Renal cortex interstitium (tissue), 11 donors: ENCODE measurements around the gene ATF2. TPM values are rescaled to one million over a fixed set of nuclear protein-coding genes. Genes with fewer than 3 reads are reported as not detected.
"Not testable (repeated sequence)": the region's sequence is repeated elsewhere in the genome, so short reads cannot be mapped to it uniquely, and the experiment has no call there.

ENCODE experiments used
- DNase-seq, 11 donors: peaks; one replicate each; pipeline ENCODE4 v3.0.0-alpha.2; 2013; ENCODE audit warnings: low read depth in 9 of 11, low spot score in 4 of 11; ENCODE audit errors: extremely low read depth in 1 of 11
- polyA plus RNA-seq, 3 donors: library from polyadenylated mRNA; unstranded; fragments of 120-200 nt; gene quantifications; one replicate each; pipeline ENCODE4 v1.2.1, GENCODE V29; 2013; ENCODE audit not compliant: insufficient read length in 3 of 3

The ATF2 gene
- polyA plus RNA-seq, 3 donors, result 55.3 to 68.5 (median 64.5) TPM

DNA sequence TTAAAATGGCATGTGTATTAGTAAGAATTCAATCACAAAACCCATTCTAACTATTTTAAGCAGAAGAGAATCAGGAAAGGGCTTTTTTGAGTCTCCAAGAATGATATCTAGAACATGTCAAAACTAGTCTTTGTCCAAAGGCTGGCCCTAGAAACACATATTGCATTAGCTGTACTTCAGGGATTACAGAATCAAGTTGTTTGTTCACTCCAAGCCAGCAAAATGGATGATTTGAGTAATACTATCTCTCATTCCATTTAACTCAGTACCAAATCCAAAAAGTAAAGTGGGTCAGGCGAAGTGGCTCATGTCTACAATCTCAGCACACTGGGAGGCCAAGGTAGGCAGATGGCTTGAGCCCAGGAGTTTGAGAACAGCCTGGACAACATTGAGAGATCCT, 41.3 kb downstream of the ATF2 start:
- DNase-seq, result no peak

DNA sequence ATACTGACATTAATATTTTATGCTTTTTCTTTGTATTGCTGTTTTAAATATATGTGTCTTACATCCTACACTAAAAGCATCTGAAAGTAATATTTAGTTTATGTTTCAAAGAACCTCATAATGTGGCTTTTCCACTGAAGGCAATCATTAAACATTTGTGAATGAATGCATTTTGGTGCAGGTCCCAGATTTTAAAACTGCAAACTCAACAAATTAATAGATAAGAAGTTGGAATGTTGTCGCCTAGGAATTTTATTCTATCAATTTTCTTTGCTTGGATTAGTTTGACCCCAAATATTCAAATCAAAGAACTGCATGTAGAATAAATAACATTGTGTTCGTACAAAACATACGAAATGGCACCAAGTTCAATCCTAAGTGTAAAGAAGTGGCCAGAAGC, 44.7 kb downstream of the ATF2 start:
- DNase-seq, result no peak

DNA sequence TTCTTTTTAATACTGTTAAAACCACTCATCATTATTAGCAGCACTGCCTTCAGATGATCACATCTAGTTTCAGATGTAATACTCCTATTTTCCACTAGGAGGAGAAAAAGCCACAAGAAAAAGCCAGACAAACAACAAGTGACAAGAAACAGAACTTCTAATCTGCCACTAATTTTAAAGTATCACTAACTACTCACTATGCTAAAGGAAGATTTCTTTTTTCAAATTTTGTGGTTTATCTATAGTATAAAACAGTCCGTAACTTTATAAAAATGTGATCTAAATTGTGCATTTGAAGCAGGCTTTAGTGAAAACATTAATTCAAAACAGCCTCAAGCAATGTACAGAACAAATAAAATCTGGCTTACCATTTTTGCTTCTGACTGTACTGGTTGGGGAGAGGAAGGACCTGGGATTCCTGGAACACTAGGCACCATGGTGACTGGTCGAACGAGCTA, 56.8 kb downstream of the ATF2 start:
- DNase-seq, result peak; percentile 6 to 58 (median 19)

DNA sequence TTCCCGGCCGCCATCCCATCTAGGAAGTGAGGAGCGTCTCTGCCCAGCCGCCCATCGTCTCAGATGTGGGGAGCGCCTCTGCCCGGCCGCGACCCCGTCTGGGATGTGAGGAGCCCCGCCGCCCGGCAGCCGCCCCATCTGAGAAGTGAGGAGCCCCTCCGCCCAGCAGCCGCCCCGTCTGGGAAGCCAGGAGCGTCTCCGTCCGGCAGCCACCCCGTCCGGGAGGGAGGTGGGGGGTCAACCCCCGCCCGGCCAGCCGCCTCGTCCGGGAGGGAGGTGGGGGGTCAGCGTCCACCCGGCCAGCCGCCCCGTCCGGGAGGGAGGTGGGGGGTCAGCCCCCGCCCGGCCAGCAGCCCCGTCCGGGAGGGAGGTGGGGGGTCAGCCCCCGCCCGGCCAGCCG, 59.9 kb downstream of the ATF2 start:
- DNase-seq, result not testable (repeated sequence)

DNA sequence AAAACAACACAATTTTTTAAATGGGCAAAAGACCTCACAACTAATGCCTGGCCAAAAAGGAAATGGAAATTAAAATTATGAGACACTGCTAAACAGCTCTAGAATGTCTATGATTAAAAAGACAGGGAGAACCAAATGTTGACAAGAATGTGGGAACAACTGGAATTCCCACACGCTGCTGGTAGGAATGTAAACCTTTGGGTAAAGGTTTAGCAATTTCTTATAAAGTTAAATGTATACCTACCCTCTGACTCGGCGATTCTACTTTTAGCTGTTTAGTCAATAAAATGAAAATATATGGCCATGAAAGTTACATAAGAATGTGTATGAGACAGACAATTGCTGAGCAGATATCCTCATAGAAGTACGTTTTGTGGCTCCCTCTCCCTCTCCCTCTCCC, 60.9 kb downstream of the ATF2 start:
- DNase-seq, result no peak

DNA sequence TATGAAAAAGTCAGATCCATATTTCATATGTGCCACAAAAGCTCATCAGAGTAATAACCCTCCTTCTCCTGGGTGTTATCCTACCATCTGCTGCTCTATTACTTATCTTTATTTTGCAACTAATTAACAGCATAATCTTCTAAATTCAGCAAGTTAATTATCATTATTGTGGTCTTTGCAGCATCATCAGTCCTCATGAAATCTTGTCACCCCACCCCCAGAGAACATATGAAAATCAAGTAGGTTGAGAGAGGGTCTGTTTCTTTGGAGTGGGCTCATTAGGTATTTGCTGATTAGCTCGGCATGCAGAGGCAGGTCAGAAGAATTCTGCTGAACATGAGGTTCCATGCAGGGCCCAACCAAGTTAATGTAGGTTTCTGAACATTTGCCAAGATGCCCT, 64.8 kb downstream of the ATF2 start:
- no peak for DNase-seq

DNA sequence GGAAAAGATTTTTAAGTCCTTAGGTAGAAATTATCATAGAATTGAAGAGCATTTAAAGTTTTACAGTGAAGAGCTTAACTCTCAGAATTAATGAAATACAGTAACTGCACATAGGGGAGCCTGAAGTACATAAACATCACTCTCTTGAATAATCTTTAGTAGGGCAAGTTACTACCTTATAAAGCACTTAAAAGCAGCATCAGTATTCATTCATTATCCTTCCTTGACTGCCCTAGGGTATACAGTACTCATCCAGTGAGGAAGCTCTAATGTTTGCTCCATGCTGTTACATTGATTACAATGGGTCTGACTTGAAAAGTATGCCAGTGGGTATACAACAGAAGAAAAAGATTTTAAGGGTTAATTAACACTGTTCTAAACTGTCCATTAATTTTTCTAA, 66.5 kb downstream of the ATF2 start:
- DNase-seq, result no peak

DNA sequence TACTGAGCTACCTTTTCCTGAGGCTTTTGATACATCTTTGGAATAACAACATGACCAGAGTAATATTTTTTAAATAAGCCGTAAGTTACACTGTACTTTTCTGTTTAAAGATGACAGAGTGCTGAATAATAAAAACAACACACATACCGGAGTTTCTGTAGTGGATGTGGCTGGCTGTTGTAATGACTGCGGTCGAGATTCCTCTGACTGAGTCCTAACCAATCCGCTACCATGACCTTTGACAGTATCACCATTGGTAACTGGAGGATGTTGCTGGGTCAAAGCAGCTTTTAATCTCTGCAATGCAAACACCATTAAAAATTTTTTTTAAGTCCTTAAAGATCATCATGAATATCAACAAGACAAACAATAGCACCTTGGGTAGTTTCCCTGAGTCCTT, 70.7 kb downstream of the ATF2 start:
- no peak for DNase-seq

DNA sequence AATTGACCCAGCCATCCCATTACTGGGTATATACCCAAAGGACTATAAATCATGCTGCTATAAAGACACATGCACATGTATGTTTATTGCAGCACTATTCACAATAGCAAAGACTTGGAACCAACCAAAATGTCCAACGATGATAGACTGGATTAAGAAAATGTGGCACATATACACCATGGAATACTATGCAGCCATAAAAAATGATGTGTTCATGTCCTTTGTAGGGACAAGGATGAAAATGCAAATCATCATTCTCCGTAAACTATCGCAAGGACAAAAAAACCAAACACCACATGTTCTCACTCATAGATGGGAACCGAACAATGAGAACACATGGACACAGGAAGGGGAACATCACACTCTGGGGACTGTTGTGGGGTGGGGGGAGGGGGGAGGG, 83.9 kb downstream of the ATF2 start:
- not testable (repeated sequence) for DNase-seq

DNA sequence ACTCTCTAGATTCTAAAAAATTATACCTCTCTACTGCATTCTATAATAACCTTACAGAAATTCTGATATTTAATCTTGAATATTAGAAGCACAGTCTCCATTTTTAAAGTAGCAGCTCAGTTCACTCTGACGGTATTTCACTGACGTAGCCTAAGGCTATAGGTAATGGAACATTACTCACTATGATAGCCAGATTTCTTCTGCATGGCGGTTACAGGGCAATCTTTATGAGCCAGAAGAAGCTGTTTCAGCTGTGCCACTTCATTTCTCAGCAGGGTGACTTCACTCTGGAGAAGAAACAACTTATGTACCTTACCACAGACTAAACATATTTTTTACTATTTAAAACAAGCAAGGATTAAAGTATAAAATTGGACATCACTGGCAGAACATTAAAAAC, 87.5 kb downstream of the ATF2 start:
- DNase-seq, result peak in 1 of 11 donors; percentile 11

DNA sequence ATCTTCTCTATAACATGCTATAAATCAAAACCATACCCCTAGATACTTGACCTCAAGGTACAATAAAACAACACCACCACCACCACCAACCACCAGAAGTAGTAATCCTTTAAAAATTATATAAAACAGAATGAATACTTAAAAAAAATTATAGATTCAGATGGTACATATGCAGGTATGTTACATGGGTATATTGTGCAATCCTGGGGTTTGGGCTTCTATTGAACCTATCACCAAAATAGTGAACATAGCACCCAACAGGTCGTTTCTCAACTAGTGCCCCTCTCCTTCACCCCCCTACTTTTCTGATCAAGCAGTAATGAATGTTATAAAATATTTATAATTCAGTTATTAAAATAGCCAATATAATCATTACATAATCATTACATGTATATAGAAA, 91.7 kb downstream of the ATF2 start:
- no peak for DNase-seq

DNA sequence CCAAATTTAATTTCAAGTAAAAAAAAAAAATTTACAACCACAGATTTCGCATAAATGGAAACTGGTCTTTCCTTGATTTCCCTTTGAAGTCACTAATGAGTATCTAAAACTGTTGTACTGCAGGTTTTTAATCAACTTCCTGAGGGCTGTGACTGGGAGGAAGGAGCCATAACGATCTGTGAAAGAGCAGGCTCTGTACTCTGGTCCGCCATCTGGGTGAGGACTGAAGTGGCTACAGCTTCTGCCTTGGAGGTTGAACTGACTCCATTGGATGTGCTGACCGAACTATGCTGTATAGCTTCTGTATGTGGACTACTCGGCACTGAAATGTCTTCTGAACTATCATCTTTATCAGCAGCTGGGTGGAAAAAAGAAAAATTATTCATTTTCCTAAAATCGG, 93.5 kb downstream of the ATF2 start:
- no peak for DNase-seq

DNA sequence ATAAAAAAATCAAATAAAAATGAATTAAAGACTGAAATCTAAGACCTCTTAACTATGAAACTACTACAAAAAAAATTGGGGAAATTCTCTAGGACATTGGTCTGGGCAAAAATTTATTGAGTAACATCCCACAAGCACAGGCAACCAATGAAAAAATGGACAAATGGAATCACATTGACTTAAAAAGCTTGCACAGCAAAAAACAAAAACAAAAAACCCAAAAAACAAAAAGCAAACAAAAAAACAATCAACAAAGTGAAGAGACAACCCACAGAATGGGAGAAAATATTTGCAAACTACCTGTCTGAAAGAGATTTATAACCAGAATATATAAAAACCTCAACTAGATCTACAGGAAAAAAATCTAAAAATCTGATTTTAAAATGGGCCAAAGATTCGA, 99.5 kb downstream of the ATF2 start:
- DNase-seq, result no peak

DNA sequence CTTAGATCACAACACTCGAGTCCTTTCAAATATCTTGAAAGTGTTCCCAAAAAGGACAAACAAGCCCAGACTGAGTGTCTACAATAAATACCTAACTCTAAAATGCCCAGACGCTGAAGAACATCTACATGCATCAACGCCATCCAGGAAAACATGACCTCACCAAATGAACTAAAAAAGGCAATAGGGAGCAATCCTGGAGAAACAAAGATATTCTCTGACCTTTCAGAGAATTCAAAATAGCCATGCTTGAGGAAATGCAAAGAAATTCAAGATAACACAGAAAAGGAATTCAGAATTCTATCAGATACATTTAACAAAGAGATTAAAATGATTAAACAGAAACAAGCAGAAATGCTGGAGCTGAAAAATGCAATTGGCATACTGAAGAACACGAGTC, 101.6 kb downstream of the ATF2 start:
- DNase-seq, result no peak

DNA sequence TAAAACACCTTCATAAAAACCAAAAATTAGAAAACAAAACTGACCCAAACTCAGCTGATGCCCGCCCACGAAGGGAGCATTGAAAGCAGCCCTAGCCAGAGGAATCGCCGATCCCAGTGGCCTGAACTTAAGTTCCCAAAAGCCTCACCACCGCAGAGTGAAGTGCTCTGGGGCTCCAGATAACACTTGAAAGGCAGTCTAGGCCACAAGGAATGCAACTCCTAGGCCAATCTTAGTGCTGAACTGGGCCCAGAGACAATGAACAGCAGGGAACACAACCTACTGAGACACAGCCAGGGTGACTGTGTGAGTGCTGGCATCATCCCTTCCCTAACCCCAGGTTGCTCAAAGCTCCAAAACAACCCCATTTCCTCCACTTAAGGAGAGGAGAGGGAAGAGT, 103.2 kb downstream of the ATF2 start:
- DNase-seq, result no peak

DNA sequence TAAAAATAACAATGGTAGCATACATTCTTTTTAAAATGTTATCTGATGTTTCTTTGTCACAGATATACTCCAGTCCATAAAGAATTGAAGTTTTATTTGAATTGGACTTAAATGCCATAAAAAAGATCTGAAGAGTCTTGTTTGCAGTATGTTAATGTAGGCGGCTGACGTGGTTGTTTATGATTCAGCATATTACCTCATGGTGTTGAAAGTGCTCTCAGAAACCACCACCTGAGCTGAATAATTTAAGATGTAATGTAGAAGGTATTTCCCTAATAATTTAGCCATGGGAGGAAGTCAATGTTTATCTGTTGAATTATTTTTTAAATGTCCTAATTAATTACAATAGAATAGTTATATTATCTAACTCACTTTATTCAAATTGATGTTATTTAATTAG, 104.3 kb downstream of the ATF2 start:
- no peak for DNase-seq

DNA sequence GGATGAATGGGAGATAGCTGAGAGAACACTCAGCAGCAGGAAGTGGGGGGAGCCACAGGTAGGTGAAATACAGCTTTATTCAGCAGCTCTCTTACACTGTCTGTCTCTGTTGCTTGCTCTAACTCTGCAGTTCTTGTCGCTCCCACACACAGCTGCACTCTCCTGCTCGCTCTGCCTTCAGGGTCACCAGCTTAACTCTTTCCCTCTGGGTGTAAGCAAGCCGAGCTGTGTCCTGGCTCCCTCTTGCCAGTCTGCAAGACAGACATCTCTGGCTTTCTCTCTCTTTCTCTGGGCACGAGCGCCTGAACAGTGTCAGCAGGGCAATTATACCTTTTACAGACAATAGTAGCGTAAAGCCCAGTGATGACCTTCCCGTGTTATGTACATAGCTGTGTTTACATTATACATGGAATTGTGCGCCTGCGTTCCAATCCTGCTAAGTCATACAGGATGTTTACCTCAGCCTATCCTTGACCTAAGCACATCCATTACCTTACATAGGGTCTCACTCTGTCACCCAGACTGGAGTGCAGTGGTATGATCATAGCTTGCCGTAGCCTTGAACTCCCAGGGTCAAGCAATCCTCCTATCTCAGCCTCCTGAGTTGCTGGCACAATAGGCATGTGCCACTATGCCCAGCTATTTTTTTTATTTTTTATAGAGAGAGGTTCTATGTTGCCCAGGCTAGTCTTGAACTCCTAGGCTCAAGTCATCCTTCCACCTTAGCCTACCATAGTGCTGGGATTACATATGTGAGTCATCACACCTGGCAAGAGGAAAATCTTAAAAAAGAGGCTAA, 105.0 kb downstream of the ATF2 start:
- DNase-seq, result no peak

DNA sequence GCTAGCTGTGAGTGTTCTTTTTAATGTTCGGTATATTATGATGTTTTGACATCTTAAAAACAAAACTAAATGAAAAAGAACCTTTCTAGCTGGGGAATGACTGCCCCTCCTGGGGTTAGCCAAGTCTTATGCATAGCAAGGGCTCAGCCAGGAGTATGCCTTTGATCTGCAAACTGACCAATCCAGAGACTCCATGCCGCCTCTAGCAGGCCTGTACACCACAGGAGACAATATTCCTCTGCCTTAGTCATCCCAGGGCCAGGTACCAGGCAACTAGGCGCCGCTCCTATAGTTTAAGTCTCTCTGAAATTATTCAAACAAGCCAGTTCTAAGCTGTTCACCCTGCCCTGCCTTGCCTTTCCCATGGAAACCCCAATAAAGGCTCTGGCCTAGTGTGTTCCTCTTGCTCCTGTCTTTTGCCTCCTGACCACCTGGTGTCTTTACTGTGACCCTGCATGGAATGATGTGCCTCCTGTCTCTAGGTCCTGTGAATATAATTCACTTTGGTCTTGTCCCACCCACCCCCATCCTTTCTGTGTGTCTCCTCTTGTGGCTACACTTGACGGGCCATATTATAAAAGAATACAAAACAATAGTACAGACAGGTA, 110.8 kb downstream of the ATF2 start:
- DNase-seq, result no peak

DNA sequence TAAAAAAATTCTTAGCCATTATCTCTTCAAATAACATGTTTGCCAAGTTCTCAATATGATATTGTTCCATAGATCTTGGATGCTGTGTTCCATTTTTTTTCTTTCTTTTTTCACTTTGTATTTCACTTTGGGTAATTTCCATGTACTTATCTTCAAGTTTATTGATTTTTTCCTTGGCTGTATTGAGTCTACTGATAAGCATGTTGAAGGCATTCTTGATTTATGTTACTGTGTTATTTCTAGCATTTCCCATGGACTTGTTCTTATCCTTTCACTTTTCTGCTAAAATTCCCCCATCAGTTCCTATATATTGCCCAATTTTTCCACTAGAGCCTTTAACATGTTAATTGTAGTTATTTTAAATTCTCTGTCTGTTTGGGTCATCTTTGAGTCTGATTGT, 112.0 kb downstream of the ATF2 start:
- DNase-seq, result no peak

DNA sequence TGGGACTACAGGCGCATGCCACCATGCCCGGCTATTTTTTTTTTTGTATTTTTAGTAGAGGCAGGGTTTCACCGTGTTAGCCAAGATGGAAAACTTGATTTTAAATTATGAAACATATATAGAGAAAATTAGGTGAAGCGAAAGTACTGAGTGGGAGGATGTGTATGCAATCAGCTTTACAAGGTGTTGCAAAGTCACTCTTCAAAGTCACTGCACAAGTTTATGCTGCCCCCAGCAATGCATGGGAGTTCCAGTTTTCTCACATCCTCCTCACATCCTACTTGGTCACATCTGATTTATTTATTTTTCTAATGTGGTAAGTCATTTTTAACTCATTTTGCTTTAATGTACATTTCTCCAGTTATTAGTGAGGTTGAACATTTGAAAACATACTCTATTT, 113.7 kb downstream of the ATF2 start:
- no peak for DNase-seq

DNA sequence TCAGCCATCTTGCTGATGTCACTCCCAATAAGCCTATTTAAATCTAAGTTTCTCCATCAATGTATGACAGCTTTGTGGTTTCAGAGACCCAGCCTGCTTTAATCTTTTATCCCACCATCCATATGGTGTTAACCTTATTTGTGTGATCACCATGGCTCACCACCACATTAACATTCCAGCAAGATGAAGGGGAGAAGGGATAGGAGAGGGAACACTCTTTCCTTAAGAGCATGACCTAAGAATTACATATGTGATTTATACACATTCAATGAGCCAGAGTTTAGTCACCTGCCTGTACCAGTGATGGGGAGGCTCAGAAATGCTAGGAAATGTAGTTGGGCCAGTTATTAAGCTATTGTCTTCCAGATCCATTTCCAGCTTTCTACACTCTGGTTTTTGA, 118.3 kb downstream of the ATF2 start:
- no peak for DNase-seq
